HL-60/S4 treated with phorbol 12-myristate 13-acetate at 8.2 ng/mL for 4 days and 3 days (cell line): ENCODE data around the gene CD58.
"Not testable (repeated sequence)": the region's sequence is repeated elsewhere in the genome, so short reads cannot be mapped to it uniquely, and the experiment has no call there.

Experiments used
- in situ Hi-C: fragments of 300-500 bp; cut with MboI; formaldehyde crosslinking; loops from 2 replicates; pipeline ENCODE4 v1.15.0; 2022; ENCODE audit warnings: low sequenced_read_pairs

Gene CD58

GRCh38 chr1:116570358-116571214, at the start of gene CD58:
Gene CD58, minus strand, starts transcription at chr1:116571026. Its CDS starts 54 bp downstream, at chr1:116570972.
- in situ Hi-C loops: no loop called here

- in situ Hi-C loops: not testable (repeated sequence)
Observed at GRCh38 chr1:116620392-116620791, 49.6 kb upstream of the CD58 start.

- in situ Hi-C loops: not testable (repeated sequence)
Observed at GRCh38 chr1:116619106-116619505, 48.3 kb upstream of the CD58 start.

- in situ Hi-C loops: not testable (repeated sequence)
Observed at GRCh38 chr1:116617808-116618207, 47.0 kb upstream of the CD58 start.

GRCh38 chr1:116613825-116614224, 43.0 kb upstream of the CD58 start:
- in situ Hi-C loops: not testable (repeated sequence)

- in situ Hi-C loops: not testable (repeated sequence)
Observed at GRCh38 chr1:116609801-116610371, 39.1 kb upstream of the CD58 start.

- in situ Hi-C loops: not testable (repeated sequence)
Observed at GRCh38 chr1:116608841-116609240, 38.0 kb upstream of the CD58 start.

- in situ Hi-C loops: not testable (repeated sequence)
Observed at GRCh38 chr1:116608151-116608550, 37.3 kb upstream of the CD58 start.

- in situ Hi-C loops: not testable (repeated sequence)
Observed at GRCh38 chr1:116607463-116607862, 36.6 kb upstream of the CD58 start.

GRCh38 chr1:116606067-116606466, 35.2 kb upstream of the CD58 start:
- in situ Hi-C loops: not testable (repeated sequence)

- in situ Hi-C loops: no loop called here
Observed at GRCh38 chr1:116605315-116605714, 34.5 kb upstream of the CD58 start.

- in situ Hi-C loops: not testable (repeated sequence)
Observed at GRCh38 chr1:116604408-116604807, 33.6 kb upstream of the CD58 start.

GRCh38 chr1:116603646-116604045, 32.8 kb upstream of the CD58 start:
- in situ Hi-C loops: not testable (repeated sequence)

- in situ Hi-C loops: loop anchor here (25.0 kb wide), 1 partner anchor 463 kb away; the partner anchor contains the start of gene TTF2
Observed at GRCh38 chr1:116599369-116599768, 28.5 kb upstream of the CD58 start.

GRCh38 chr1:116598420-116599036, 27.7 kb upstream of the CD58 start:
- in situ Hi-C loops: loop anchor here (25.0 kb wide), 1 partner anchor 464 kb away; the partner anchor contains the start of gene TTF2

GRCh38 chr1:116597388-116597787, 26.6 kb upstream of the CD58 start:
- in situ Hi-C loops: loop anchor here (25.0 kb wide), 1 partner anchor 465 kb away; the partner anchor contains the start of gene TTF2

GRCh38 chr1:116596742-116597307, 26.0 kb upstream of the CD58 start:
- in situ Hi-C loops: loop anchor here (25.0 kb wide), 1 partner anchor 465 kb away; the partner anchor contains the start of gene TTF2

GRCh38 chr1:116595946-116596741, 25.3 kb upstream of the CD58 start:
- in situ Hi-C loops: loop anchor here (25.0 kb wide), 1 partner anchor 466 kb away; the partner anchor contains the start of gene TTF2

GRCh38 chr1:116595065-116595840, 24.4 kb upstream of the CD58 start:
- in situ Hi-C loops: loop anchor here (25.0 kb wide), 1 partner anchor 467 kb away; the partner anchor contains the start of gene TTF2
